Endothelial cell of umbilical vein (primary cell): ENCODE data around the gene CYP20A1. TPM values are rescaled to one million over a fixed set of nuclear protein-coding genes. Genes with fewer than 3 reads are reported as not detected.

Experiments
- BruUV-seq: library from RNA; stranded (reverse); fragments of 400-500 nt; replicated peaks from 2 replicates; lab custom pipeline; 2021; lab: Mats Ljungman, UMichigan
- CTCF ChIA-PET: fragments of 300-600, 350-600 bp; sonication (Branson Sonifier 250); formaldehyde crosslinking; loops from one replicate; lab custom pipeline; 2021; ENCODE audit warnings: antibody characterized with exemption, inconsistent platforms; lab: Charles Lee
- POLR2A ChIA-PET: fragments of 300-600, 350-600 bp; sonication (Branson Sonifier 250); formaldehyde crosslinking; loops from one replicate; lab custom pipeline; 2021; ENCODE audit warnings: antibody characterized with exemption, inconsistent platforms; lab: Charles Lee
- DNase-seq: peaks from one replicate; pipeline ENCODE4 v3.0.0-alpha.2; 2011; ENCODE audit warnings: low read depth, low spot score
- FAIRE-seq: peaks from 2 replicates; lab custom pipeline; 2011; peaks lifted over from hg19 to GRCh38; lab: Jason Lieb, UNC
- H2AFZ ChIP-seq: 2 replicates; pipeline ENCODE4 v1.6.0; 2012; ENCODE audit warnings: low read depth, low read length, control low read depth, inconsistent platforms
- H3K27ac ChIP-seq: 2 replicates; pipeline ENCODE4 v1.5.1; 2011; ENCODE audit warnings: low read depth, mild to moderate bottlenecking, control low read depth, low read length, moderate library complexity; ENCODE audit not compliant: insufficient read depth
- H3K27me3 ChIP-seq, 2 experiments: 2 replicates each; pipeline versions ENCODE4 v1.6.0 to v1.6.1; 2011; ENCODE audit warnings: low read length in 2 of 2, mixed read lengths in 1 of 2; ENCODE audit not compliant: control insufficient read depth in 2 of 2, insufficient read depth in 2 of 2
- H3K36me3 ChIP-seq, 2 experiments: 2 replicates in 1 of 2; 3 replicates in 1 of 2; pipeline ENCODE4 v1.5.1; 2011; ENCODE audit warnings: low read length in 2 of 2, mild to moderate bottlenecking in 1 of 2, moderate library complexity in 1 of 2; ENCODE audit not compliant: control insufficient read depth in 2 of 2, insufficient read depth in 2 of 2; ENCODE audit errors: extremely low read depth in 1 of 2
- H3K4me1 ChIP-seq: 3 replicates; pipeline ENCODE4 v1.5.1; 2011; ENCODE audit warnings: mild to moderate bottlenecking, low read length; ENCODE audit not compliant: control insufficient read depth, insufficient read depth; ENCODE audit errors: extremely low read depth
- H3K4me2 ChIP-seq: 2 replicates; pipeline ENCODE4 v1.6.1; 2011; ENCODE audit warnings: low read length, control low read depth, mixed read lengths; ENCODE audit not compliant: insufficient read depth
- H3K4me3 ChIP-seq, 3 experiments: fragments of 200-600 bp in 1 of 3; sonication (generic), shearing (Covaris generic) in 1 of 3; replicated peaks in 1 of 3; 2 replicates each; pipeline ENCODE4 v1.5.1; 2011 to 2016; ENCODE audit warnings: control low read depth in 3 of 3, low read length in 3 of 3, mild to moderate bottlenecking in 2 of 3, inconsistent platforms in 1 of 3, low read depth in 1 of 3, moderate library complexity in 1 of 3; ENCODE audit not compliant: insufficient read depth in 1 of 3
- H3K79me2 ChIP-seq: 2 replicates; pipeline ENCODE4 v1.6.0; 2012; ENCODE audit warnings: low read length, inconsistent platforms; ENCODE audit not compliant: control insufficient read depth, insufficient read depth
- H3K9ac ChIP-seq: replicated peaks from 2 replicates; pipeline ENCODE3; 2011; ENCODE audit warnings: low read length, control low read depth; ENCODE audit not compliant: insufficient read depth; ENCODE audit errors: extremely low read depth
- H3K9me1 ChIP-seq: replicated peaks from 3 replicates; pipeline ENCODE4 v1.6.0; 2011; ENCODE audit warnings: mild to moderate bottlenecking, low read length; ENCODE audit not compliant: control insufficient read depth, insufficient read depth; ENCODE audit errors: extremely low read depth
- H3K9me3 ChIP-seq: replicated peaks from 2 replicates; pipeline ENCODE4 v1.5.1; 2012; ENCODE audit warnings: low read length, inconsistent platforms; ENCODE audit not compliant: control insufficient read depth, insufficient read depth
- H4K20me1 ChIP-seq: replicated peaks from 2 replicates; pipeline ENCODE3; 2011; ENCODE audit warnings: mild to moderate bottlenecking, low read length; ENCODE audit not compliant: control insufficient read depth, insufficient read depth; ENCODE audit errors: extremely low read depth
- CTCF ChIP-seq, 2 donors: IDR thresholded peaks; 1 replicate in 1 of 2; 2 replicates in 1 of 2; pipeline ENCODE4 v1.5.1; 2011; ENCODE audit warnings: low read length in 2 of 2, mild to moderate bottlenecking in 2 of 2, moderate library complexity in 2 of 2, control low read depth in 1 of 2, inconsistent platforms in 1 of 2, low read depth in 1 of 2; ENCODE audit not compliant: insufficient read depth in 1 of 2; ENCODE audit errors: extremely low read depth in 1 of 2
- EZH2 ChIP-seq: IDR thresholded peaks from 2 replicates; pipeline ENCODE4 v1.6.1; 2012; ENCODE audit warnings: borderline replicate concordance, low read depth, mild to moderate bottlenecking, moderate library complexity, low read length, inconsistent platforms; ENCODE audit not compliant: severe bottlenecking
- GATA2 ChIP-seq: IDR thresholded peaks from 2 replicates; pipeline ENCODE4 v1.7.0; 2011; ENCODE audit warnings: low read depth, mild to moderate bottlenecking, moderate library complexity, mixed read lengths, low read length; ENCODE audit not compliant: insufficient read length, insufficient read depth
- JUN ChIP-seq: IDR thresholded peaks from 2 replicates; pipeline ENCODE4 v1.6.1; 2011; ENCODE audit warnings: borderline replicate concordance, low read depth; ENCODE audit not compliant: insufficient read length, insufficient read depth
- MYC ChIP-seq: IDR thresholded peaks from one replicate; pipeline ENCODE4 v1.6.1; 2011; ENCODE audit warnings: mild to moderate bottlenecking, low read depth, low read length
- POLR2A ChIP-seq: IDR thresholded peaks from 2 replicates; pipeline ENCODE4 v1.6.1; 2012; ENCODE audit warnings: low read depth, mild to moderate bottlenecking, control low read depth, low read length
- POLR2AphosphoS5 ChIP-seq: IDR thresholded peaks from 2 replicates; pipeline ENCODE4 v1.6.1; 2012; ENCODE audit warnings: low read depth, mild to moderate bottlenecking, control low read depth, low read length, moderate library complexity; ENCODE audit not compliant: insufficient read depth
- dilution Hi-C: fragments of 300-500 bp; cut with MboI; formaldehyde crosslinking; loops from one replicate; pipeline ENCODE4 v1.15.0; 2019; ENCODE audit warnings: low sequenced_read_pairs; ENCODE audit not compliant: extremely low pct_ligation_motif_present
- intact Hi-C: fragments of 100-400 bp; cut with micrococcal nuclease; formaldehyde crosslinking; loops from one replicate; pipeline ENCODE4 v1.10.0; 2022
- polyA plus RNA-seq, 4 experiments: library from polyadenylated mRNA; depleted of rRNA in 3 of 4; stranded (reverse) in 3 of 4; unstranded in 1 of 4; fragments of >200 nt; gene quantifications; 2 replicates each; pipeline versions ENCODE4 v1.2.1 to v1.2.3, GENCODE V29; 2011 to 2012; ENCODE audit warnings: missing spikeins in 1 of 4
- total RNA-seq: library from RNA; stranded (reverse); gene quantifications from 2 replicates; pipeline ENCODE4 v1.2.3, GENCODE V29; 2021

The CYP20A1 gene
- total and polyA plus RNA-seq, 2 donors (not counting 3 experiments of a cell fraction or from before 2014, with no cell fraction given), result 9.6 to 26.5 TPM

GRCh38 chr2:203326356-203326755 lies 87.5 kb downstream of the CYP20A1 start:
- TF ChIP-seq POLR2A (no peak), MYC (no peak), CTCF (IDR thresholded peaks at IDR 0.05; ENCODE audit: extremely low read depth in 1 of 2, insufficient read depth in 1 of 2, low read depth in 1 of 2, low read length in 2 of 2) (no peak), EZH2 (no peak), POLR2AphosphoS5 (no peak), GATA2 (no peak), JUN (no peak)
- POLR2A ChIA-PET, result no interaction called here
- CTCF ChIA-PET, result no interaction called here
- Histone ChIP-seq H3K79me2 (peaks cover 30% of the 10 kb centered on the region), H3K9ac (no peak overlapping the region), H3K36me3 (no peaks in the 10 kb centered on the region), H3K27ac (no peak overlapping the region), H2AFZ (no peak overlapping the region), H3K4me3 (no peak overlapping the region), H3K9me1 (no peaks in the 10 kb centered on the region), H3K4me1 (peaks cover 19% of the 10 kb centered on the region), H4K20me1 (no peaks in the 10 kb centered on the region), H3K4me2 (no peak overlapping the region), H3K9me3 (no peaks in the 10 kb centered on the region), H3K27me3 (no peaks in the 10 kb centered on the region)
- FAIRE-seq (no peak), DNase-seq (no peak)
- no TSS peak for BruUV-seq
- dilution Hi-C loops (no loop called here), intact Hi-C loops (loop anchor here (5.0 to 10.0 kb wide), 6 partner anchors 76 to 486 kb away; partner anchors contain the start of genes CARF and WDR12)
